Measurements from ENCODE around the gene ASTN1.
"Not testable (repeated sequence)": the region's sequence is repeated elsewhere in the genome, so short reads cannot be mapped to it uniquely, and the experiment has no call there.

ASTN1 gene

DNA sequence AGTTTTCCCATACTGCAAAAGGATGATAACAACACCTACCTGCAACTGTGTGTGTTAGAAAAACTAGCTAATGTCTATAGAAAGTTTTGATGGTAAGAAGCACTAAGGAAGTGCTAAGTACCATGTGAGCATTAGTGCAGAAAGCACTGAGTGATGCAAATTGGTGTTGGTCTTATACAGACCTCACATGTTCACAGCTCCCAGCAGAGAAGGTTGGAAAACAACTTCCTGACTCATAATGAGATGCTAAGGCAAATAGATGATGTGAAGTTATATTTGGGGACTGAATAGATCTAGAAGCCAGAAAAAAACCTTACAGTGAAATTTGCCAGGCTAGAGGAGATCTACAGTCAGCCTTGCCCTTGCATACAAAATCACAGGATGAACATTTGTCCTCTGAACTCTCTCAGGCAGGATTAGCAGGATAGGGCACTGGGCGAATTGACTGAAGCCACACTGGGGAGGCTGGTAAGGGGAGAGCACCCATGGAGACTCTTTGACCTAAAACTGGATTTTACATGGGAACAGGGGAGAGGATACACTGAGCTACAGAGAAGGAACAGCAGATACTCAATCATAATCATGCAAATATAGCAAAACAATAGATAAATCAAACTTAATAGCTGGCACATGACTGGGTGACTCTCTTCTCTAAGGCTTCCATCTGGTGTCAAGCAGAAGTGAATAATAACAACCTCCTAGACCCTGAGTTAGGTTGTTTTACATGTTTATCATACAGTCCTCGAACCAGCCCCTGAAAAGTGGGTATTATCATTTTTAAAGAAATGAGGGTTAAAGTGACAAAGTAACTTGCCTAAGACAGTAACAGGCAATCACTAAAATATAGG lies 61.3 kb downstream of the ASTN1 start:
- no peak for DNase-seq

- no peak for DNase-seq
These were observed 72.5 kb downstream of the ASTN1 start for GRCh38 chr1:177092001-177092400.

GRCh38 chr1:177091040-177091439 lies 73.5 kb downstream of the ASTN1 start:
- DNase-seq: no peak

DNA sequence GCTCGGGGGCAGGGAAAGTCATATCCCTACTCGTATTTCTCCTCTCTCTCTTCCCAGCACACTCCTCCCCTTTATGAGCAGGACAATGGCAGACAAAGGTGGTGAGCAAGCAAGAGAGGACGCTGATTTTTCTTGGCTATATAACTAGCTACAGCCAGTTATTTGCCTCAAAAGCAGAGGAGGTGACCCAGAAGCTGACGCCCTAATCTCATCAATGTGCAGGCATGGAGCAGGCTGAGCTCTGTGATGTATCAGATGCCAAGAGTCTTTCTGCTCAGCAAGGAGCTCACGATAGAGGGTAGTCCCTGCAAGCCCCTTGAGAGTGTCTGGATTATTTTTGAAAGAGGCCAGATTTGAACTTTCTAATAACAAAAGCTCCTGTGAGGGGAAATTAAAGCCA lies 75.5 kb downstream of the ASTN1 start:
- no peak for DNase-seq

DNA sequence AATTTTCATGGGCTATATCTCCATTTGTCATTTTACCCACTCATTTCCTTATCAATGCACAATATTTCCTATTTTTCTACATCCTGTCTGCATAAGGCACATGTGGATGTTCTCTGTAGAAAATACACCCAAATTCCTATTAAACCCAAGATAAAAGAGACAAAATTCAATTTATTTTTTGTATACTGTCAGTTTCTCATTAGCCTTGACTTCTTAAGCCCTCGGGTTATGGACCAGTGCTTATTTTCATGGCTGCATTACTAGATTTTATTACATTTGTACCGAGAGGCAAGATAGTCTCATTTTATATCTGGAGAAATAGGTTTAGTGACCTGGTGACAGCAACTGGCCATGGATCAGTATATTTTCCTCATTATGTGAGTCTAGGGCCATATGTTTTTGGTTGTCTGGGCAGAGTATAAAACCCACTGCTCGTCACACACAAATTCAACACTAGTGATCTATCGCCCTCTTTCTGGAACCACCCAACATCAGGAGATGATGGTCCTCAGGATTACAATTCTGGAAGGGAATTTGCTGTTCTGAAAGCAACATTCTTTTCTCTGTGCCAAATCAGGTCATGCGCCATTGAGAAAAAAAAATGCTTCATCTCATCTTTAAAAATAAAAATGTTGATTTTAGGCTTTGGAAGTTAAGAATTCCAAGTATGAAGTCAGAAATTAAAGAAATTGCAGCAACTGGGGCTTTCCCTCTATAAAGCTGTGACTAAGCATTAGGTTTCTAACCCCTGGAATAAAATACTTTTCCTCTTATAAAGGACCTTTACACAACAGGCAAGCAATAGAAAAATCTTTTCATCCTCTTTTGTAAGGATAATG lies 81.4 kb downstream of the ASTN1 start:
- DNase-seq: no peak

GRCh38 chr1:177080564-177080963 lies 83.9 kb downstream of the ASTN1 start:
- peak in 1 of 2 donors; percentile 36 for DNase-seq

DNA sequence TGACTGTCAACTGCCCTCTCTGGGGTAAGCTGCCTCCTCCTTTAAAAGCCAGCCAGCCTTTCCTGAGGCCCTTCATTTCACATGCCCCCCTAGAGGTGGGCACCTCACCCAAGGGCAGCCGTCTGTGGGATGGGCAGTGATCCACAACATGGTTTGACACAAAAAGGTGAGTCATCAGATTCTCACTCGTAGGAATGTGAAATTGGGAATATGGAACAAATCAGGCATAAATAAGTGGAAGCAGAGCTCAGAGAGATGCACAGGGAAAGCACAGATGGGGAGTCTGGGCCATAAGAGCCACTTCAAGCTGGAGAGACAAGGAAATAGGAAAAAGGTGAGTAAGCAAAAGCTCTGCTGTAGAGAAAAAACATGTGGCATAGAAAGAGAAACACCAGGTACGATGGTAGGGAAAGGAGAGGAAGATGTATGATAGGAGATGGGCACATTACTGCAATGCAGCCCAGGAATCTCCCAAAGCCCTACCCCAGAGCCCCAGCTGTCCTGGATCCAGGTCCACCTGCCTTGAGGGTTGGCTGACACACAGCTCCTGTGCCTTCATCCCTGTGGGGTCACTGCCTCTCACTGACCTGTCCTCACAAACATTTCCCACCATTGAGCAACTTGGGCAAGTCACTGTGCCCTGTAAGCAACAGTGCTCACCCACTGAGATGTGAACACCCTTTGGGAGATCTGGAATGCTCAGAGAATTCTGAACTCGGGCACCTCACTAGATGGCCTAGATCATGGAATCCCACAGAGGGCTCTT lies 86.6 kb downstream of the ASTN1 start:
- DNase-seq: peak in 1 of 2 donors; percentile 18

GRCh38 chr1:177077006-177077405 lies 87.5 kb downstream of the ASTN1 start:
- DNase-seq: no peak

GRCh38 chr1:177074811-177075210 lies 89.7 kb downstream of the ASTN1 start:
- DNase-seq: not testable (repeated sequence)

- DNase-seq: peak in 1 of 2 donors; percentile 10
These were observed 95.0 kb downstream of the ASTN1 start for GRCh38 chr1:177069490-177069889.

- DNase-seq: no peak
These were observed 96.6 kb downstream of the ASTN1 start for GRCh38 chr1:177067752-177068410.

- DNase-seq: no peak
These were observed 99.1 kb downstream of the ASTN1 start for GRCh38 chr1:177065430-177065829.

DNA sequence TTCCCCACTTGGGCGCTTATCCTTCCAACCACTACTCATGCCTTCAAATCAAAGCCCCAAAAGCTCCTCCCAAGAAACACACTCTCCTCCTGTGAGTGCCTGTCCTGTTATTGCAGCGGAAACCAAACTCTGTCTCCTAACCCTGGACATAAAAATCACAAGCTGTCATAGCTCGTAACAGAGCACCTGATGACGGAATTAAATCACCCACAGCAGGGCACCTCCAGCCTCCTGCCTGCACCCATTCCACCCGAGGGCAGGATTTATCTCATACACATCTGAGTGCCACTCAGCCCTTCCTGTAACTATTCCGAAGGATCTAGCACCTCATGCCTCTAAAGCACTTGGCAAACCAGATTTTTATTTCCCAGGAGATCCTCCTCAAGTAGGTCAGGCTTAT lies 100.9 kb downstream of the ASTN1 start:
- DNase-seq: no peak

DNA sequence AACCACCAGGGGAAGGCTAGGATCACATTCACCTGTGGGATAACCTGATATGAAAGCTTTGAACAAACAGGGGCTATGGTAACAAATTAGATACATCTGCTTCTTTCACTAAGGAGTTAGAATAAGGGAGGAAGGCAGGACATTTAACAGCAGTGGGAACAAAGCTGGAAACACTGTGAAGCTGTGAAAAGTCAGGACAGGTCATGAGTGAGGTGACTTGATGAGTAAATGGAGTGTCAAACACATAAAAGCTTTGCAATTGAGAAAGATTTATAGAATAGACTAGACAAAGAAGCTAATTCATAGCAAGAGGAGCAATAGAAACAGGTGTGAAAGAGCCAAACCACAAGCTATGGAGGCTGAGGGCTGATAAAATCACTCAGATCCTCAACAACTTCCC lies 110.0 kb downstream of the ASTN1 start:
- no peak for DNase-seq

GRCh38 chr1:177053648-177054047 lies 110.9 kb downstream of the ASTN1 start:
- DNase-seq: no peak

DNA sequence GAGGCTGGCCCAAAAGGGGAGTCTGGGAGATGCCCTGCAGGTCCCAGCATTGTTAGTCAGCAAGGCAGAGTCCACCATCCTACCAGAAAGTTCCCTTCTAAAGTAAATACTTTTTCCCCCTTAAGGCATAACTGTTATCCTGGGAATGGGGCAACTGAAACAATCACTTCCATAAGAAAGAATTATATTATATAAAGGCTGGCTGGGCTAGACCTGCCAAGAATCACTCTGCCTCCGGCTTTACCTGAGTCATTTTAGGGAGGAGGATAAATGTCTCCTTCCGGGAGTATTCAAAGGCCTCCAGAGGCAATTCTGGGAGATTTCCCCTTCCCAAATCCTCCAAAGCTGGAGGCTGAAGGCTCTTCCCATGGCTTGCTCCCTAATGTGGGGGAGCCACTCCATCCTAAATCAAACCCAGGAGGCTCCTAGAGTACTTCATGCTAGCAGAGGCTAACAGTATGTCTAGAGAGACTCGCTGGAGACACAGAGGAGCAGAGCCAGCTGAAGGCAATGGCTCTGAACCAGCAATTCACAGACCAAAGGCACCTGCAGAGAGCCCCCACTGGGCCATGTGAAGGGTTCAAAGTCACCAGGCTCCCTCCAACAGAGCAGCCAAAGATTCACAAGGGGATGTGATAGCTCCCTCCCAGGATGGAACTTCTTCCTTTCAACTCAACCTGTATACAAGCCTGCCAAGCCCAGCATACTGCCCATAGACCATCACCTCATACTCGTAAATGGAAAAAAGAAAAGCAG lies 116.0 kb downstream of the ASTN1 start:
- DNase-seq: no peak

DNA sequence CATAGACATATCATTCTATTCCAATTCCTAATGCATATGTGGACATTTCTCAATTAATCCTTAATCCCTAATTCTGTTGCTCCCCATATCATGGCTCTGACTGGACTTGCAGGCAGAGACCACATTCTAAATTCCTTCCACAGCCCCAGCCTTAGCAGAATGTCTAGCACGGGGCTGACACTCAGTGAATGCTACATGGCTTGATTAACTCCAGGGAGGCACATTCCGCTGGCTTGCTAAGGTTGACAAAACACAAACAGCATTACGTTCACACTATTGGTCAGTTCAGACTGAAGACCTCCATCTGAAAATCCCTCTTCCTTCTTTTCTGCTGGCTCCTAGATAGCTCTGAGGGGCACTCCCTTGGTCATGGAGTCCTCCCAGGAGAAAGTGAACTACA lies 119.4 kb downstream of the ASTN1 start:
- no peak for DNase-seq

- no peak for DNase-seq
These were observed 120.1 kb downstream of the ASTN1 start for GRCh38 chr1:177044390-177044789.

- DNase-seq: peak in 1 of 2 donors; percentile 31
These were observed 120.9 kb downstream of the ASTN1 start for GRCh38 chr1:177043597-177043996.

DNA sequence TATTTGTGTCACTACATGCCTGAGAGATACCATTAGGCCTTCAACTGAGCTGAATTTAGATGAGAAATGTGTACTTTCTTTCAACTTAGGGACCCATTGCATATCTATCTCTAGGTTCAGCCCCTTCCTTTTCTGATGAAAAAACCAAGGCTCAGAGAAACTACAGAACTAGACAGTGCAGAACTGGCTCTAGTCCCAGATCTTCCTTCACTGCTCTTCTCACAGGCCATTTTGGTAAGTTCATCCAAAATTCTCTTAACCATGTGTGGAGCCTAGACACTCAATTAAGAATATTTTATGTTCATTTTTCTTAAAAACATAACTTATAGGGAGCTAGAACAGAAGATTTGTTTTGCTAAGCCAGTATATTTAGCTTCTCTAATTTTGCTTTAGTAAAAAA lies 128.9 kb downstream of the ASTN1 start:
- no peak for DNase-seq

GRCh38 chr1:177033628-177034027 lies 130.9 kb downstream of the ASTN1 start:
- DNase-seq: no peak

DNA sequence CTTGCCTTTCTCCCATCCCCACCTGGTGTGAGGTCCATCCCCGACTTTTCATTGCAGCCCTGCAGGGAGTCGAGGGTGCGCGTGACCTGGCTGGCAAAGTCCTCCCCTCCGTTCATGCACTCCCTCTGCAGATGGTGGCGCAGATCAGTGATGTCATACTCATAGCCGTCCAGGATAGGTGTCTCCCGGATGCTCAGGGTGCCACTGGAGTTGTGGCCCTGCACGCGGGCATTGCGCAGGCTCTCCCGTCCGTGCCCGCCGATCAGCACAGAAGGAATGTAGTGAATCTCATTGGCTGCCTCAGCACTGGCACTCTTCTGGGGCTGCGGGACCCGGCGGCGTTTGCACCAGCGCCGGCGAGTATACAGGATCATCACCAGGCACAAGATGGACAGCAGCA lies 132.1 kb downstream of the ASTN1 start:
- no peak for DNase-seq
